ENCODE results near the gene PARD6A. TPM values are rescaled to one million over a fixed set of nuclear protein-coding genes. Genes with fewer than 3 reads are reported as not detected.

Gene PARD6A
- total RNA-seq, 1 experiment from 2014 or later = 7.1 TPM

DNA sequence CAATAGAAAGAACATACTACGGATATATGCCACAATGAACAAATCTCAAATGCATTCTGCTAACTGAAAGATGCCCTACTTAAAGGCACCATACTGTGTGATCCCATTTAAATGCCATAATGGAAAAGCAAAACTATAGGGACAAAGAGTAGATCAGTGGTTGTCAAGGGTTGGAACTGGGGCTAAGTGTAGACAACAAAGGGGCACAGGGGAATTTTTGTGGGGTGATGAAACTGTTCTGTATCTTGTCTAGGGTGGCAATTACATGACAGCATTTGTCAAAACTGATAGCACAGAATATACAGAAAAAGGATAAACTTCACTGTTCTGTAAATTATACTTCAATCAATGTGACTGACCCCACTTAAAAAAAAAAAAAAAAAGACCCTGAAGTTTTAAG lies 40.7 kb downstream of the PARD6A start:
- Histone ChIP-seq H3K4me1 (peaks cover 21% of the 10 kb centered on the region), H3K9me3 (peaks cover 14% of the 10 kb centered on the region), H3K36me3 (ENCODE audit: control insufficient read depth, insufficient read depth, low read length) (no peaks in the 10 kb centered on the region; the same call in 1 of the 2 replicates), H3K27me3 (replicated peaks; ENCODE audit: control insufficient read depth, insufficient read depth, low read length) (no peaks in the 10 kb centered on the region), H3K4me3 (ENCODE audit: low read depth, low read length) (no peak overlapping the region)
- peaks cover 9% of the 10 kb centered on the region for H3K9me3 Mint-ChIP-seq (ENCODE audit: unreplicated experiment)
- no peak overlapping the region for H3K4me3 Mint-ChIP-seq (ENCODE audit: unreplicated experiment)
- ChIA-PET POLR2A (interaction anchor here (1.4 kb wide), 1 partner anchor 18 kb away, joined by 4 read pairs; the partner anchor contains the start of gene GFOD2), CTCF (no interaction called here)
- peaks cover 11% of the 10 kb centered on the region for H3K36me3 Mint-ChIP-seq (ENCODE audit: insufficient read depth, unreplicated experiment)
- intact Hi-C loops (cut with micrococcal nuclease; ENCODE audit: unreplicated experiment) = no loop called here
- DNase-seq = no peak
- no TSS peak for BruUV-seq (replicated peaks)
- TF ChIP-seq, protein P1, sequence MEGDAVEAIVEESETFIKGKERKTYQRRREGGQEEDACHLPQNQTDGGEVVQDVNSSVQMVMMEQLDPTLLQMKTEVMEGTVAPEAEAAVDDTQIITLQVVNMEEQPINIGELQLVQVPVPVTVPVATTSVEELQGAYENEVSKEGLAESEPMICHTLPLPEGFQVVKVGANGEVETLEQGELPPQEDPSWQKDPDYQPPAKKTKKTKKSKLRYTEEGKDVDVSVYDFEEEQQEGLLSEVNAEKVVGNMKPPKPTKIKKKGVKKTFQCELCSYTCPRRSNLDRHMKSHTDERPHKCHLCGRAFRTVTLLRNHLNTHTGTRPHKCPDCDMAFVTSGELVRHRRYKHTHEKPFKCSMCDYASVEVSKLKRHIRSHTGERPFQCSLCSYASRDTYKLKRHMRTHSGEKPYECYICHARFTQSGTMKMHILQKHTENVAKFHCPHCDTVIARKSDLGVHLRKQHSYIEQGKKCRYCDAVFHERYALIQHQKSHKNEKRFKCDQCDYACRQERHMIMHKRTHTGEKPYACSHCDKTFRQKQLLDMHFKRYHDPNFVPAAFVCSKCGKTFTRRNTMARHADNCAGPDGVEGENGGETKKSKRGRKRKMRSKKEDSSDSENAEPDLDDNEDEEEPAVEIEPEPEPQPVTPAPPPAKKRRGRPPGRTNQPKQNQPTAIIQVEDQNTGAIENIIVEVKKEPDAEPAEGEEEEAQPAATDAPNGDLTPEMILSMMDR (IDR thresholded peaks at IDR 0.05; ENCODE audit: insufficient read depth in 1 of 2, low read depth in 1 of 2, low read length in 1 of 2, severe bottlenecking in 1 of 2, unreplicated experiment in 1 of 2) = no peak
- no peak overlapping the region for H3K27ac Mint-ChIP-seq (ENCODE audit: unreplicated experiment)
- no peaks in the 10 kb centered on the region for H3K27me3 Mint-ChIP-seq (ENCODE audit: insufficient read depth, unreplicated experiment)
- peaks cover 16% of the 10 kb centered on the region for H3K4me1 Mint-ChIP-seq (ENCODE audit: low read depth, unreplicated experiment)

DNA sequence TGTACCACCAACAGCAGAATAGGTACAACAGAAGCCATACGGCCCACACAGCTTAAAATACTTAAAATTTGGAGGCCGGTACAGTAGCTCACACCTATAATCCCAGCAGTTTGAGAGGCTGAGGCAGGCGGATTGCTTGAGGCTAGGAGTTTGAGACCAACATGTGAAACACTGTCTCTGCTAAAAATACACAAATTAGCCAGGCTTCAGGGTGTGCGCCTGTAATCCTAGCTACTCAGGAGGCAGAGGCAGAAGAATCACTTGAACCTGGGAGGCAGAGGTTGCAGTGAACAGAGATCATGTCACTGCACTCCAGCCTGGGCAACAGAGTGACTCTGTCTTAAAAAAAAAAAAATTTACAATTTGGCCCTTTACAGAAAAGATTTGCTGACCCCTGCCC lies 41.4 kb downstream of the PARD6A start:
- Mint-ChIP-seq H3K36me3 (ENCODE audit: insufficient read depth, unreplicated experiment) (peaks cover 11% of the 10 kb centered on the region), H3K4me1 (ENCODE audit: low read depth, unreplicated experiment) (peaks cover 16% of the 10 kb centered on the region), H3K27me3 (ENCODE audit: insufficient read depth, unreplicated experiment) (no peaks in the 10 kb centered on the region), H3K4me3 (ENCODE audit: unreplicated experiment) (no peak overlapping the region), H3K9me3 (ENCODE audit: unreplicated experiment) (peaks cover 9% of the 10 kb centered on the region), H3K27ac (ENCODE audit: unreplicated experiment) (no peak overlapping the region)
- no peak for DNase-seq
- ChIA-PET CTCF (no interaction called here), POLR2A (interaction anchor here (1.4 kb wide), 1 partner anchor 17 kb away, joined by 4 read pairs; the partner anchor contains the start of gene GFOD2)
- TF ChIP-seq, protein P1 (IDR thresholded peaks at IDR 0.05; ENCODE audit: insufficient read depth in 1 of 2, low read depth in 1 of 2, low read length in 1 of 2, severe bottlenecking in 1 of 2, unreplicated experiment in 1 of 2) = no peak
- intact Hi-C loops (cut with micrococcal nuclease; ENCODE audit: unreplicated experiment) = loop anchor here (2.0 kb wide), 1 partner anchor 15 kb away; no protein-coding TSS in a partner anchor
- Histone ChIP-seq H3K4me3 (ENCODE audit: low read depth, low read length) (no peak overlapping the region), H3K4me1 (peaks cover 18% of the 10 kb centered on the region), H3K9me3 (peaks cover 14% of the 10 kb centered on the region), H3K36me3 (ENCODE audit: control insufficient read depth, insufficient read depth, low read length) (no peaks in the 10 kb centered on the region; the same call in 1 of the 2 replicates), H3K27me3 (replicated peaks; ENCODE audit: control insufficient read depth, insufficient read depth, low read length) (no peaks in the 10 kb centered on the region)
- no TSS peak for BruUV-seq (replicated peaks)

DNA sequence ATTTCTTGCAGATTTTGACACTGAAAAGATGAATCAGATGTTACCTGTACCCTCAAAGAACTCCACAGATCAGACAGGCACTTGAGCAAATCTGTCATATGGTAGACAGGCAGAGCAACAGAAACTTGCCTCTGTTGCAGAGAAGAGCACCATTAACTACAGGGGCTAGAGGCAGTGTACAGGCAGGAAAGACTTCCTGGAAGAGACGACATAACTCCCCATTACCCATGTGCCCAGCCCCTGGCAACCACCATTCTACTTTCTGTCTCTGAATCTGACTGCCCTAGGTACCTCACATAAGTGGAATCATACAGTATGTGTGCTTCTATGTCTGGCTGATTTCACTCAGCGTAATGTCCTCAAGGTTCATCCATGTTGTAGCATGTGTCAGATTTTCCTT lies 42.9 kb downstream of the PARD6A start:
- H3K27me3 Mint-ChIP-seq (ENCODE audit: insufficient read depth, unreplicated experiment) = no peaks in the 10 kb centered on the region
- TF ChIP-seq, protein P1 (IDR thresholded peaks at IDR 0.05; ENCODE audit: insufficient read depth in 1 of 2, low read depth in 1 of 2, low read length in 1 of 2, severe bottlenecking in 1 of 2, unreplicated experiment in 1 of 2) = no peak
- POLR2A ChIA-PET = no interaction called here
- H3K36me3 Mint-ChIP-seq (ENCODE audit: insufficient read depth, unreplicated experiment) = peaks cover 4% of the 10 kb centered on the region
- no peaks in the 10 kb centered on the region; the same call in 1 of the 2 replicates for H3K36me3 ChIP-seq (ENCODE audit: control insufficient read depth, insufficient read depth, low read length)
- H3K4me1 ChIP-seq = peaks cover 3% of the 10 kb centered on the region
- no peak overlapping the region for H3K27ac Mint-ChIP-seq (ENCODE audit: unreplicated experiment)
- BruUV-seq (replicated peaks) = no TSS peak
- H3K9me3 Mint-ChIP-seq (ENCODE audit: unreplicated experiment) = peaks cover 5% of the 10 kb centered on the region
- peaks cover 14% of the 10 kb centered on the region for H3K9me3 ChIP-seq
- CTCF ChIA-PET = no interaction called here
- DNase-seq = no peak
- H3K4me1 Mint-ChIP-seq (ENCODE audit: low read depth, unreplicated experiment) = peaks cover 3% of the 10 kb centered on the region
- H3K27me3 ChIP-seq (replicated peaks; ENCODE audit: control insufficient read depth, insufficient read depth, low read length) = no peaks in the 10 kb centered on the region
- no peak overlapping the region for H3K4me3 ChIP-seq (ENCODE audit: low read depth, low read length)
- intact Hi-C loops (cut with micrococcal nuclease; ENCODE audit: unreplicated experiment) = loop anchor here (2.0 kb wide), 1 partner anchor 13 kb away; no protein-coding TSS in a partner anchor
- H3K4me3 Mint-ChIP-seq (ENCODE audit: unreplicated experiment) = no peak overlapping the region
